ENCODE results near the gene NUAK2.
"Not testable (repeated sequence)": the region's sequence is repeated elsewhere in the genome, so short reads cannot be mapped to it uniquely, and the experiment has no call there.

The NUAK2 gene

DNA sequence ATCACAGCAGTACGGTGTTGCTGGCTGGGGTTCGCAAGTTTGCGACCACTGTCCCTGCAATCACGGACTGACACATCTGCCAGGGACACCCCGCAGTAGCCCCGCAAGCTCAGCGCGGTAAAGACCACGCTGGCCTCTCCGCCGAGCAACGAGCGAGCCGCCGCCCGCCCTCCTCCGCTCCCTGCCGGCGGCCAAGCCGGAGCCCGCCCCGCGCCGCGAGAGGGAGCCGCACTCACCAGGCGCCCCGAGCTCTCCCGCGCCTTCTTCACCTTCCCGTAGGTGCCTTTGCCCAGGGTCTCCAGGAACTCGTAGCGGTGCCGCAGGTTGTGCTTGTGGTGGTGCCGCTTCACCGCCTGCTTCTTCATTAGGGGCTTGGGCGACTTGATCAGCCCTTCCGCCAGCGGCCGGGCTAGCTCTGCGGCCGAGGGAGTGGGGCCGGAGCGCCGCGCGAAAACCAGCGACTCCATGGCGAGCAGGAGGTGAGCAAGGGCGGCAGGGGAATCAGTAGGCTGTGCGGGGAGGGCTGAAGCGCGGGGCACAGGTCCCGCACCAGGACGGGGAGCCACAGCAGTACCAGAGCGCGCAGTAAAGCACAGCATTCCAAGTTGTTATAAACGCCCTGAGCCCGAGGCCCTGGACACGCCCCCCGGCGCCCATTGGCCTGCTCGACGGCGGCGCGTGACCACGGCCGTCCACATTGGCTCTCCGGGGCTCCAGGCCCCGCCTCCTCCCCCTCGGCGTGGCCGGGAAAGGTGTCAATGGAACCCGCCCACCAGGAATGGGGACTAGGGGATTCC, at the start of gene NUAK2:
NUAK2 (minus strand) TSS at position 584 of the 797 bp plus-strand sequence; CDS start at position 467, 117 bp downstream.
- in situ Hi-C loops (cut with MboI; ENCODE audit: low sequenced_read_pairs): loop anchor here (5.0 kb wide), 1 partner anchor 44 kb away; no protein-coding TSS in a partner anchor

GRCh38 chr1:205370780-205371179, 49.2 kb upstream of the NUAK2 start:
- in situ Hi-C loops (cut with MboI; ENCODE audit: low sequenced_read_pairs): no loop called here

DNA sequence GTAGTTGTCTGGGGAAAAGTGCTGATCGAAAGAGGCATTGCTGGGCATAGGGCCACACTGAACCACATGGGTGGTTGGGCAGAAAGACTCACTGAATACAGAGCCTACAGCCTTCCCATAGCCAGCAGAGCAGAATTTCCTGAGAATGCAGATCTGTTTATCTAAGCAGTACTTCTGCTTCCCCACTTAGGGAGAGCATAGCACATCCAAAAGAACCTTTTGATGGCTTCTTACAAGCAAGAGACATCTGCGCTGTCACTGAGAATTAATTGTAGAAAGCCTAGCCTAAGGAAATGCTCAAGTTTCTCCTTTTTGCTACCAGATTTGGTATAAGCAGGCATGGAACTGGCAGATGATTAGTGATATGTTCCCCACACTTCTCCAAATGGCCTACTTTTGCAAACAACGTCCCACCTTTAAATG, 48.2 kb upstream of the NUAK2 start:
- in situ Hi-C loops (cut with MboI; ENCODE audit: low sequenced_read_pairs): no loop called here

DNA sequence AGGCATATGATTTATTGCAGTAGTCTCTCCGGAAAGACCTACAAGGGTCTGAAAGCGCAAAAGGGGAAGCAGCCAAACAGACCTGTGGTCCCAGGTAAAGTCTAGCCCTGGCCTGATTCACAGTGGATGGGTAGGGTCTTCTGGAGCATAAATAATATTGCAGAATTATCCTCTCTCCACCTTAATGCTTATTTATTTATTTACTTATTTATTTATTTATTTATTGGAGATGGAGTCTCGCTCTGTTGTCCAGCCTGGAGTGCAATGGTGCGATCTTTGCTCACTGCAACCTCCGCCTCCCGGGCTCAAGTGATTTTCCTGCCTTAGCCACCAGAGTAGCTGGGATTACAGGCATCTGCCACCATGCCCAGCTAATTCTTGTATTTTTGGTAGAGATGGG, 46.9 kb upstream of the NUAK2 start:
- in situ Hi-C loops (cut with MboI; ENCODE audit: low sequenced_read_pairs): no loop called here

GRCh38 chr1:205365945-205366463, 44.5 kb upstream of the NUAK2 start:
- in situ Hi-C loops (cut with MboI; ENCODE audit: low sequenced_read_pairs): no loop called here

DNA sequence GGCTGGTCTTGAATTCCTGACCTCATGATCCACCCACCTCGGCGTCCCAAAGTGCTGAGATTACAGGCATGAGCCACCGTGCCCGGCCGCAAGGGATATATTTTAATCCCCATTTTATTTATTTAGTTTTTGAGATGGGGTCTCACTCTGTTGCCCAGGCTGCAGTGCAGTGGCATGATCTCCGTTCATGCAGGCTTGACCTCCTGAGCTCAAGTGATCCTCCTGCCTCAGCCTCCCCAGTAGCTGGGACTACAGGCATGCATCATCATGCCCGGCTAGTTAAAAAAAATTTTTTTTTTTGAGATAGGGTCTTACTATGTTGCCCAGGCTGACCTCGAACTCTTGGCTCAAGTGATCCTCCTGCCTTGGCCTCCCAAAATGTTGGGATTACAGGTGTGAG, 43.5 kb upstream of the NUAK2 start:
- in situ Hi-C loops (cut with MboI; ENCODE audit: low sequenced_read_pairs): not testable (repeated sequence)

GRCh38 chr1:205360891-205361290, 39.3 kb upstream of the NUAK2 start:
- in situ Hi-C loops (cut with MboI; ENCODE audit: low sequenced_read_pairs): no loop called here

DNA sequence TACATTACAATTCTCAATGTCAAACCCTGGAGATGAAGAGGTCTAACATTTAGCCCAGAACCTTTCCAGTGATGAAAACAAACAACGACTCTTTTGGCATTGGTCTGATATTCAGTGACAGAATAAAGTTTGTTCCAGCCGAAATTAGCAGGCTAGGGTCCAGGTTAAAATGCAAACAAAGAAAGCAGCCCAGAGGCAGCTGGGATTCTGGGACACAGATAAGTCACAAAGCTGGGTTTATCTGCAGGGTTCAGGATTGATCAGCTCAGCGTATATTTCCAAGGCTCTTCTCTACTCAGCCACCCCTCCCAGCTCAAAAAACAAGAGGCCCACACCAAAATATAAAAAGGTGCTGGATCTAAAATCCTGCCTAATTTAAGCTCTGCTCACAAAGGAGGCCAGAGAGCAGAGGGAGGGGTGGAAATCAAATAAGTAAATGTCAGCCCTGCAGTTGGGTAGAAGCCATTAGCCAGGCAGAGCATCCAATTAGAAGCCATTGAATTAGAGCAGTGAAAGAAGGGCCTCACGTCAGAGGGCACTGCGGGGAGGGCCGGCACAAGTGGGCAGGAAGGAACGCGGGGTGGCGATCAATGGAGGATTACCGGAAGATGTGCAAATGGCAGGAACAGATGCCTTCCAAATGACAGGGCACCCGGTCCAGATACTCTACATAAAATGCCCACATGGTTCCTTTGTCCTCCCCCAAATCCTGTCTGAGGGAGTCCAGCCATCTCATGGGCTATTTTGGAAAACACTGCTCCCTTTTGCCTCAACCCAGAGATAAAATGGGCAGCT, 38.4 kb upstream of the NUAK2 start:
- in situ Hi-C loops (cut with MboI; ENCODE audit: low sequenced_read_pairs): no loop called here

GRCh38 chr1:205358579-205358978, 37.0 kb upstream of the NUAK2 start:
- in situ Hi-C loops (cut with MboI; ENCODE audit: low sequenced_read_pairs): no loop called here

DNA sequence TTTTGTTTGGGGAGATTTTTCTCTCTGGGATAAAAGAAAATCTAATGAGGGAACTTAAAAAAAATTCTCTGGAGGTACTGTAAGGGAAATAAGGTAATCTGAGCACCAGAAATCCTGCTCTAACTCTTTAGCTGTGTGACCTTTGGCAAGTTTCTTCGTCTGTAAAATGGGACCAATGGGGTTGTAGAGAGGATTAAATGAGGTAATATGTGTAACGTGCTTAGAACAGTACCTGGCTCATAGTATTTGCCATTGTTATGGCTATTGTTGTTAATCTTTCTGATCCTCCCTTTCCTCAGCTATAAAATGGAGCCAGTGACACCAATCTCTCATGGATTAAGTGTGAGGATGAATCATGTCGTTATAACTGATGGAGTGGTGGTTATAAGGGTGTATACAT, 36.0 kb upstream of the NUAK2 start:
- in situ Hi-C loops (cut with MboI; ENCODE audit: low sequenced_read_pairs): no loop called here

DNA sequence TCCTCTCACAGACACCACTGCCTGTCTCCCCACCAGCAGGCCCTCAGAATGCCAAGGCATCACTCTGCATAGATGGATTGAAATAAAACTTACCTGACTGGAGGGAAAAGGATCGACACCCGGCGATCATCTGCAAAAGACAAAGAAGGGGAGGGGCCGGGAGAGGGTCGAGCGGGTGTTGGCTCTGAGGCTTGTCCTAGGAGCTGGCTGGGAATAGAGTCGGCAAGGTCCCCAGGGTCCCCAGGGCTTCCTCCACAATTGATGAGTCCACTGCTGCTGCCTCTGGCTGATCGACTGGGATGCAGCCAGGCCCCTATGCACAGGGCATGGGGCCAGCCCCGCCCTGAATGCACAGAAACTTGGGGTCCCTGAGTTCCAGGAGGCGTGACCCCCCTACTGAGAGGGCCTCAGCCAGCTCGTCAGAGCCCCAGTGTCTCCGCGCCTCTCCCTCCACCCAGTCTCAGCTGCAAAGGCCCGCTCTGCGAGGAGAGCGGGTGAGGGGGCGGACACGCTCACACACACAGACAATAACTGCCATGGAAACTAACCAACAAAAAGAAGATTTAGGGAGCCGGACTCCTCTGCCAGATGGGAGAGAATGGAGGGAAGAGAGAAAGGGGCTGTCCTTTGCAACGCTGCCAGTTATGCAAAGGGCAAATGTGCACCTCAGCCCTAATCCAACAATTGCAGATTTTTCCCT, 35.0 kb upstream of the NUAK2 start, which contains the start of gene KLHDC8A:
KLHDC8A (minus strand) TSS at position 483 of the 700 bp plus-strand sequence. CDS start 13,318 bp downstream, outside the sequence.
- in situ Hi-C loops (cut with MboI; ENCODE audit: low sequenced_read_pairs): no loop called here

GRCh38 chr1:205355075-205355453, 33.5 kb upstream of the NUAK2 start:
- in situ Hi-C loops (cut with MboI; ENCODE audit: low sequenced_read_pairs): no loop called here

GRCh38 chr1:205354259-205355074, 32.9 kb upstream of the NUAK2 start:
- in situ Hi-C loops (cut with MboI; ENCODE audit: low sequenced_read_pairs): no loop called here

- in situ Hi-C loops (cut with MboI; ENCODE audit: low sequenced_read_pairs): no loop called here
These were observed 32.1 kb upstream of the NUAK2 start for GRCh38 chr1:205353612-205354011.

DNA sequence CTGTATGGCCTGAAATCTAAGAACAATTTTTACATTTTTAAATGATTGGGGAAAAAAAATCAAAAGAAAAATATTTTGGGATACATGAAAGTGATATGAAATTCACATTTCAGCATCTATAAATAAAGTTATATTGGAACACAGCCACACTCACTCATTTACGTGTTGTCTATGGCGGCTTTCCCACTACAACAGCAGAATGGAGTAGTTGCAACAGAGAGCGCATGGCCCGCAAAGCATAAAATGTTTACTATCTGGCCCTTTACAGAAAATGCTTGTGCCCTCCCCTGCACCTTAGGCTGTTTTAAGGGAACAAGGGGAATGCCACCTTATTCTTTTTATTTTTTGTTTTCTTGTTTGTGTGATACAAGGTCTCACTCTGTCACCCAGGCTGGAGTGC, 31.6 kb upstream of the NUAK2 start:
- in situ Hi-C loops (cut with MboI; ENCODE audit: low sequenced_read_pairs): no loop called here

- in situ Hi-C loops (cut with MboI; ENCODE audit: low sequenced_read_pairs): no loop called here
These were observed 30.6 kb upstream of the NUAK2 start for GRCh38 chr1:205351984-205352713.

DNA sequence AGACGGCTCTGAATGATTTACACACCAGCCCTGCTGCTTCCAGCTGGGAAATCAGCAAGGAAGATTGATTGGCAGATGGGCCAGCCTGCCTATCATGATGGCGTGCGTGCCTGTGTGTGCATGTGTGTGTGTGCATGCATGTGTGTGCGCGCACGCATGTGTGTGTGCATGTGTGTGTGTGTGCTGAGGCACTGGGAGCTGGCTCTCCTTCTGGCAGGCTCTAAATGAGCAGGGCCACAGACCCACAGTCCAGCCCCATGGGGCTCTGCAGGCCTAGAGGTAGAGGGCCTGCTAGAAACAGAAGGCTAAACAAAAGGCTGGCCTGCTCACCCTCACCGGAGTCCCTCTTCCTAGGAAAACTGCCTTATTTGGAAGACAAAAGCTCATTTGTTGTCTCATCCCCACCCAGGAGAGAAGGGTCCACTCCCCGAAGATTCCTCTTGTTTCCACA, 29.2 kb upstream of the NUAK2 start:
- in situ Hi-C loops (cut with MboI; ENCODE audit: low sequenced_read_pairs): no loop called here

- in situ Hi-C loops (cut with MboI; ENCODE audit: low sequenced_read_pairs): no loop called here
These were observed 28.6 kb upstream of the NUAK2 start for GRCh38 chr1:205350124-205350523.
